ENCODE results near the gene G0S2. TPM values are rescaled to one million over a fixed set of nuclear protein-coding genes. Genes with fewer than 3 reads are reported as not detected.

The G0S2 gene
- total and polyA plus RNA-seq, 9 of the 15 experiments (the other 6 are each of a cell fraction or from before 2014, with no cell fraction given), result 0.18 to 65.6 (median 11.4) TPM

GRCh38 chr1:209673631-209674417, 1.4 kb upstream of the G0S2 start (continued):
- TF ChIP-seq ZNF609 (CRISPR knock-in tag; IDR thresholded peaks at IDR 0.05; ENCODE audit: borderline replicate concordance) (no peak), BCOR (IDR thresholded peaks at IDR 0.05) (no peak), NR4A1 (CRISPR knock-in tag; IDR thresholded peaks at IDR 0.05) (no peak), NR4A1 (tag; IDR thresholded peaks at IDR 0.05) (peak; percentile 15; the same call in 1 of the 2 replicates), TAF1 (IDR thresholded peaks at IDR 0.05; ENCODE audit: control insufficient read depth, extremely low read depth, insufficient read depth, low read length, severe bottlenecking) (no peak), WHSC1 (IDR thresholded peaks at IDR 0.05; ENCODE audit: low read length) (no peak), TCF15 (CRISPR knock-in tag; IDR thresholded peaks at IDR 0.05) (no peak), BRD9 (IDR thresholded peaks at IDR 0.05; ENCODE audit: low read depth, partially characterized antibody) (no peak), PREB (CRISPR knock-in tag; IDR thresholded peaks at IDR 0.05) (no peak), ZNF512 (tag; IDR thresholded peaks at IDR 0.05) (0 out of 2 replicates have a peak, but pooled peaks have one; percentile 19), KLF1 (tag; IDR thresholded peaks at IDR 0.05) (no peak), PHF20 (IDR thresholded peaks at IDR 0.05; ENCODE audit: partially characterized antibody) (no peak), NCOA2 (IDR thresholded peaks at IDR 0.05; ENCODE audit: partially characterized antibody in 2 of 2) (no peak)

All from K562 (cell line).